ENCODE results near the gene USP4.

DNA sequence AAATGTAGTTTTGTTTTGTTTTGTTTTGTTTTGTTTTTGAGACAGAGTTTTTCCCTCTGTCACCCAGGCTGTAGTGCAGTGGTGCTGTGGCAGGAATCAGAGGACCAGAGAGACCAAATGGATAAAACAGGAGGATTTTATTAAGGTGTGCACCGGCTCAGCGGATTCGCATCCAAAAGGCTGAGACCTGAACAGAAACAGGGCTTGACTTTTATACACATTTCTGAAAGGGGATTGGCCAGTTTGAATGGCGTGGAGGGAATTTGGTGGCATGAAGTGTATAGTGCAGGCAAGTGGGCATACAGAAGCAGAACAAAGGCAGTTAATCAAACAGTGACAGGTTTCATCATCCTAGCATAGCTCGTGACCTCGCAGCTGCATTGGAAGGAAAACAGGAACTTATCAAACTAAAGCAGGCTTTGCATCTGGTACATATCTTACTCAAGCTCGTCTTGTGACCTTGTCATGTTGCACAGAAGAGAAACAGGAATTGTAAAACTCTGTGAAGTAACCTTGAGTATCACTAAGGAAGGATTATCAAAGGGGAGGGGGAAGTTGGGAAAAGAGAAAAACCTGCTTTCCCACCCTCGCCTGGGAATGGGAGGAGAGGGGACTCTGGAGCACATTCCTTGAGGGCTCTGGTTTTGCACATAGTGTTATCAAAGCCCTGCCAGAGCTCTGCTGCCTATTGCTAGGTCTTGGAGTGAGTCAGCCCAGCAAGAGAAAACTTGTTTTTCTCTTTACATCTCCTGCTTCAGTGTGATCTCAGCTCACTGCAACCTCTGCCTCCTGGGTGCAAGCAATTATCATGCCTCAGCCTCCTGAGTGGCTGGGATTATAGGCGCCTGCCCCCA, 101.4 kb downstream of the USP4 start:
- TF ChIP-seq, protein P1, sequence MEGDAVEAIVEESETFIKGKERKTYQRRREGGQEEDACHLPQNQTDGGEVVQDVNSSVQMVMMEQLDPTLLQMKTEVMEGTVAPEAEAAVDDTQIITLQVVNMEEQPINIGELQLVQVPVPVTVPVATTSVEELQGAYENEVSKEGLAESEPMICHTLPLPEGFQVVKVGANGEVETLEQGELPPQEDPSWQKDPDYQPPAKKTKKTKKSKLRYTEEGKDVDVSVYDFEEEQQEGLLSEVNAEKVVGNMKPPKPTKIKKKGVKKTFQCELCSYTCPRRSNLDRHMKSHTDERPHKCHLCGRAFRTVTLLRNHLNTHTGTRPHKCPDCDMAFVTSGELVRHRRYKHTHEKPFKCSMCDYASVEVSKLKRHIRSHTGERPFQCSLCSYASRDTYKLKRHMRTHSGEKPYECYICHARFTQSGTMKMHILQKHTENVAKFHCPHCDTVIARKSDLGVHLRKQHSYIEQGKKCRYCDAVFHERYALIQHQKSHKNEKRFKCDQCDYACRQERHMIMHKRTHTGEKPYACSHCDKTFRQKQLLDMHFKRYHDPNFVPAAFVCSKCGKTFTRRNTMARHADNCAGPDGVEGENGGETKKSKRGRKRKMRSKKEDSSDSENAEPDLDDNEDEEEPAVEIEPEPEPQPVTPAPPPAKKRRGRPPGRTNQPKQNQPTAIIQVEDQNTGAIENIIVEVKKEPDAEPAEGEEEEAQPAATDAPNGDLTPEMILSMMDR (IDR thresholded peaks at IDR 0.05; ENCODE audit: low read depth, low read length) = no peak
- TF ChIP-seq POLR2A (IDR thresholded peaks at IDR 0.05; ENCODE audit: extremely low read depth, insufficient read length) = no peak

Data from NB4 (cell line).